Activated naive CD8-positive, alpha-beta T cell treated with anti-CD3 and anti-CD28 coated beads for 36 hours (primary cell): ENCODE measurements around the gene GMDS. TPM values are rescaled to one million over a fixed set of nuclear protein-coding genes. Genes with fewer than 3 reads are reported as not detected.

Experiments used
- DNase-seq: peaks from one replicate; pipeline ENCODE4 v3.0.0; 2021
- H3K27ac Mint-ChIP-seq: one replicate; pipeline ENCODE4 v1.8.0; 2022; ENCODE audit warnings: mild to moderate bottlenecking, moderate library complexity, mixed read lengths
- H3K27me3 Mint-ChIP-seq: one replicate; pipeline ENCODE4 v1.8.0; 2022; ENCODE audit warnings: mild to moderate bottlenecking, mixed read lengths
- H3K36me3 Mint-ChIP-seq: one replicate; pipeline ENCODE4 v1.8.0; 2021; ENCODE audit warnings: mild to moderate bottlenecking, mixed read lengths
- H3K4me1 Mint-ChIP-seq: one replicate; pipeline ENCODE4 v1.8.0; 2021; ENCODE audit warnings: mixed read lengths
- H3K4me3 Mint-ChIP-seq: one replicate; pipeline ENCODE4 v1.8.0; 2022; ENCODE audit warnings: mild to moderate bottlenecking, moderate library complexity, mixed read lengths
- H3K9me3 Mint-ChIP-seq: one replicate; pipeline ENCODE4 v1.8.0; 2022; ENCODE audit warnings: mixed read lengths
- total RNA-seq, 2 experiments: library from RNA; stranded (reverse); gene quantifications; one replicate each; pipeline ENCODE4 v1.2.3, GENCODE V29; 2021

Gene GMDS
- total RNA-seq, 2 experiments from 2014 or later: 34.7 to 38.5 TPM

- no peak overlapping the region for H3K4me3 Mint-ChIP-seq
- no peaks in the 10 kb centered on the region for H3K9me3 Mint-ChIP-seq
- H3K36me3 Mint-ChIP-seq: peaks cover 12% of the 10 kb centered on the region
- no peak for DNase-seq
- no peaks in the 10 kb centered on the region for H3K27me3 Mint-ChIP-seq
- no peak overlapping the region for H3K27ac Mint-ChIP-seq
- H3K4me1 Mint-ChIP-seq: no peaks in the 10 kb centered on the region
Measured at GRCh38 chr6:1724616-1725015, 520.8 kb downstream of the GMDS start.

- Mint-ChIP-seq H3K4me3 (no peak overlapping the region), H3K36me3 (peaks cover 12% of the 10 kb centered on the region), H3K27me3 (no peaks in the 10 kb centered on the region), H3K4me1 (no peaks in the 10 kb centered on the region), H3K27ac (no peak overlapping the region), H3K9me3 (no peaks in the 10 kb centered on the region)
- no peak for DNase-seq
Measured at GRCh38 chr6:1724124-1724523, 521.3 kb downstream of the GMDS start.

DNA sequence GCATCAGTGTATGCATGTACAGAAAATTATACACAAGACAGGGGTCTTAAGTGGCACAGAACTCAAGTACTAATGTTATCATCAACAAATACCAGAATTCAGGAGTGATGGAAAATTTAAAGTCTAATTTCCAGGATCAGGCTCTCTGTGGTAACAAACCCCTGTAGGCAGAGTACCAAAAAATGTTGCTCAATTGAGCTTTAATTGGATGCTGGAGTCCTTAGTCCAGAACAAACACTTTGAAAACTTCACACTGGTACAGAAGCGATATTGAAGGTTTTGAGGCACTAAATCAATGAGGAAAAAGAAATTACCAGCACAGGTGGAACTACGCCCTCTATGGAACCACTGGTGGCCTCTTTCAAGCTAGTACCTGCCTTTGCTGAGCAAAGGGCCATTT is 522.6 kb downstream of the GMDS start:
- Mint-ChIP-seq H3K27me3 (no peaks in the 10 kb centered on the region), H3K36me3 (peaks cover 12% of the 10 kb centered on the region), H3K27ac (no peak overlapping the region), H3K4me1 (no peaks in the 10 kb centered on the region), H3K4me3 (no peak overlapping the region), H3K9me3 (no peaks in the 10 kb centered on the region)
- DNase-seq: no peak

DNA sequence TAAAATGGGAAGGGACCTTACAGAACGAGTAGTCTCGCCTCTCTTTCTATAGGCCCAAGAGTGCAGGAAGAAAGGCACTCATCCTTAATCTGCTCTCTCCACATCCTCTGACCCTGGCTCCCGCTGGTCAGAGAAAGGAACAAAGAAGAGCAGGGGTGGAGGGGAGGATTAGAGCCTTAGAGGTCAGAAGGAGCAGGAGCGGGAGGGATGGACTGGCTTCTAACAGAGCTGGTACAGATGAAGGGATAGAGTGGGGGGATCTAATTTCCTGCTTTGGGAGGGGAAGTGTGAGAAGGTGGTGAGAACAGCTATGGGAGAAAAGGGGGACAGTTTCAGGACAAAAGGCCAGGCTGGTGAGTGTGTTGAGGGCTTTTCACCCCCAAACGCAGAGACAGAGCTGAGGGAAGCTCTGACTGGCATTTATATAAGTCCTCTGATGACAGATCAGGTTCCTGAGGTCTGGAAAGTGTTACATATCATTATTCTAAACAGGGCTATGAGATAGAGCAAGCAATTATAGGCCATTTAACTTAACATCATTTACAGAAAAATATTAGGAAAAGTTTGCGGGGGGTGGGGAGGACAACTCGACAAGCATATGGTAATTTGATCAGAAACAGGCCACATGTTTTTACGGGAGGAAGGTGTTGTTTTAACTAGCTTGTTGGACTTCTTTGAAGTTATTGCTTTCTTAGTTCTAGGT is 524.6 kb downstream of the GMDS start:
- DNase-seq: no peak
- Mint-ChIP-seq H3K4me1 (no peaks in the 10 kb centered on the region), H3K27me3 (no peaks in the 10 kb centered on the region), H3K27ac (no peak overlapping the region), H3K36me3 (peaks cover 9% of the 10 kb centered on the region), H3K4me3 (no peak overlapping the region), H3K9me3 (no peaks in the 10 kb centered on the region)

DNA sequence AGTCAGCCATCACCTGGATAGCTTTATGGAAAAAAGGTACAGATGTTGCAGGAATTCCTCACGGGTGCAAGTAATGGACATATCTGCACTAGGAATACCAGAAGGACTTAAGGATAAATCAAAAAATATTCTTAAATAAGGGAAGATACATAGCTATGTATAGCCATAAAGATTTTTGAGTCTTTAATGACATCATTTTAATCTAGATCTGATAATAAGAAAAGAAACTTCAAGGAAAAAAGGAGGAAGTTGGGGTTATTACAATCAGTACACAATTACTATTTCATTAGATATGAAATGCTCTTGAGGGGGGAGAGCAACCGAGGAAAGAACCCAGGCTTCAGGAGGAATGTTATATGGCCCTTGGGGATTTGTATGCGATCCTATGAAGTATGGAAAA is 525.5 kb downstream of the GMDS start:
- Mint-ChIP-seq H3K4me3 (no peak overlapping the region), H3K27me3 (no peaks in the 10 kb centered on the region), H3K27ac (no peak overlapping the region), H3K4me1 (no peaks in the 10 kb centered on the region), H3K36me3 (peaks cover 5% of the 10 kb centered on the region), H3K9me3 (no peaks in the 10 kb centered on the region)
- DNase-seq: no peak

DNA sequence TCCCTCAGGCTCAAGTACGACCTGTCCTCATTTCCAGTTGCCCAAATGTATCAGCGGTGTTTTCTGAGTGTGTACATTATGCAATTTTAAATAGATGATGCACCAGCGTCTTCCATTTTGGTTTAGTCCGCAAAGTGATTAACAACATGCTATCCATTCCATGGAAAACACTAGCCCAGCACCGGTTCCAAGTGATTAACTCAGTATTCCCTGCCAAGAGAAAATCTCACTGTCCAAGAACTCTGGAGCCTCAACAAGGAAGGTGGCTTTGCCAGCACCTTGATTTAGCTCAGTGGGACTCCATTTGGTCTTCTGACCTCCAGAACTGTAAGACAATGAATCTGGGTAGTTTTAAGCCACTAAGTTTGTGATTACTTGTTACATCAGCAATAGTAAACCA is 528.5 kb downstream of the GMDS start:
- Mint-ChIP-seq H3K36me3 (peaks cover 6% of the 10 kb centered on the region), H3K4me3 (no peak overlapping the region), H3K27me3 (no peaks in the 10 kb centered on the region), H3K27ac (no peak overlapping the region), H3K4me1 (no peaks in the 10 kb centered on the region), H3K9me3 (no peaks in the 10 kb centered on the region)
- no peak for DNase-seq

- H3K9me3 Mint-ChIP-seq: no peaks in the 10 kb centered on the region
- DNase-seq: no peak
- H3K27ac Mint-ChIP-seq: no peak overlapping the region
- peaks cover 6% of the 10 kb centered on the region for H3K36me3 Mint-ChIP-seq
- H3K4me1 Mint-ChIP-seq: no peaks in the 10 kb centered on the region
- H3K27me3 Mint-ChIP-seq: no peaks in the 10 kb centered on the region
- no peak overlapping the region for H3K4me3 Mint-ChIP-seq
Measured at GRCh38 chr6:1716396-1716795, 529.0 kb downstream of the GMDS start.

DNA sequence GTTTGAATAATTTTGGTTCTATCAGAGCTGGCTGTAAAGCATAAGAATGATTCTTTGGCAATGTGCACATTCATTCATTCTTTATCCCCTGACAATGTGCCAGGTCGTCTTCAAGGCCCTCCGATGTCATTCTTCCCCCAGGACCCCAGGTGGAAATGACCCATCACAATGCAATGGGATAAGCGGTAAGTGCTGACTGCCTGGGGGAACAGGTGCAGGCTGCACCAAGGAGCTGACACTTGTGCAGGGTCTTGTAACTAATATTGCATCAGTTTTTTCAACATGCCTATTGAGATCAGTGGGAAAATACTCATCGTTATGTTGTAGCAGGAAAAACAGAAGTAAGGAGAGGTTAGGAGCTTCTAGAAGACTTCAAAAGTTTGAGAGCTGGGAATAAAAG is 530.1 kb downstream of the GMDS start:
- DNase-seq: no peak
- no peak overlapping the region for H3K27ac Mint-ChIP-seq
- H3K9me3 Mint-ChIP-seq: no peaks in the 10 kb centered on the region
- H3K4me1 Mint-ChIP-seq: no peaks in the 10 kb centered on the region
- H3K27me3 Mint-ChIP-seq: no peaks in the 10 kb centered on the region
- peaks cover 6% of the 10 kb centered on the region for H3K36me3 Mint-ChIP-seq
- no peak overlapping the region for H3K4me3 Mint-ChIP-seq

DNA sequence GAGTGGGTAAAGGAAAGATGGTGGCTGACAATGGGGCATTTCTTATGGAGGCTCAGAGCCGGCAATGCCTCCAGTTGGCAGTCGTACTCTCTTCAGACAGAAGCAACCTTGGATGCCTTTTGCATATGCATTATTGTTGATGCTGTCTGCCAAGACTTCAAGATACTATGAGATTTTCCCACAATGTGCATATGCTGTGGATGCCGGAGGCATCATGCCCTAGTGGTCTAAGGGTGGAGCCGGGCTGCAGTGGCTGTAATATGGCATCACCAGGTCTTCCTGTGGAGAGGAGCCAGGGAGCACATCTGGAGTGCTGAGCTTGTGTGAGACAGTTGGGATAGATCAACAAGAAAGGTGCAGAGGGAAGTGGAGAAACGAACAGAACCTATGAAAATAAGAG is 530.8 kb downstream of the GMDS start:
- no peak for DNase-seq
- Mint-ChIP-seq H3K36me3 (peaks cover 6% of the 10 kb centered on the region), H3K27me3 (no peaks in the 10 kb centered on the region), H3K9me3 (no peaks in the 10 kb centered on the region), H3K27ac (no peak overlapping the region), H3K4me3 (no peak overlapping the region), H3K4me1 (no peaks in the 10 kb centered on the region)

DNA sequence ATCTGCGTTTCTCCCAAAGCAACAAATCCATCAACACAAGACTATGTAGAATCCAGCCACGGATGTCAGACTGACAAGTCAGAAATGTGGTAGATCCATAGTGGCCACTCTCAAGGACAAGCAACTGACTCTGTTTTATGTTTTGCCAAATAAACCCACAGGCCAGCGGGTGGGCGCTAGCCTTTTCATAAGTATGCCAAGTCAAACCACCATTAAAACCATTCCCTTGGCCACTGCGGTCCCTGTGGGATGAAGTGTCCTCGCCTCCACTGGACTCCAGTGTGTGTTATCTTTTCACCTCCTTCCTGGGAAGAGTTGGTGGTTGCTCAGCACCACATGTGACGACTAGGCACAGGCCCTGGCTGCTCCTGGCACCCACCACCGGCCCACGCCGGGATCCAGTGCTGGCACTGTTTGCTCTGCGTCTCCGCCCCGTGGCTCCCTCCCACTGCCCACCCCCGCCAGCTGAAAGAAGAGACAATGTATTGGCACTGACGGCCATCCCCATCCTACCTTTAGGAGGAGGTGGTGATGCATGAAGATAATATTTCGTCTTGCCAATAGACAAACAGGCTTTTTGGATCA is 532.3 kb downstream of the GMDS start:
- no peak for DNase-seq
- no peaks in the 10 kb centered on the region for H3K27me3 Mint-ChIP-seq
- H3K4me3 Mint-ChIP-seq: no peak overlapping the region
- peaks cover 6% of the 10 kb centered on the region for H3K36me3 Mint-ChIP-seq
- H3K27ac Mint-ChIP-seq: no peak overlapping the region
- H3K9me3 Mint-ChIP-seq: no peaks in the 10 kb centered on the region
- no peaks in the 10 kb centered on the region for H3K4me1 Mint-ChIP-seq

DNA sequence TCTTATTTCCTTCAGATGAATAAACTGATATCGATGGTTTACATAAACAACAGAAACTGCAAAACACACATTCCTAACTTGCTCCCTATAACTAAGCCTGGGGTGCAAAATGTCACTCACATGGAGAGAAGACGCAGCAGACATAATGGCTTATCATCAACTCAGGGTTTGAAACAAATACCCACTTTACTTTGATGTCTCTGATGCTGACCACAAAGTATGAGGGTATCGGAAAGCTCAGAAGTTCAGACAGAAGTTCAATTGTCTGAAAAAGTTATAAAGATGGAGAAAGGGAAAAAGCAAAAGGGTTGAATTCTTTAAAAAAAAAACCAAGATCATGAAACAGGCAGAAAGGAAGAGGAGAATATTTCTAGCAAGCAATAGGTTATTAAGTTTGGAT is 533.0 kb downstream of the GMDS start:
- no peaks in the 10 kb centered on the region for H3K27me3 Mint-ChIP-seq
- H3K36me3 Mint-ChIP-seq: peaks cover 6% of the 10 kb centered on the region
- H3K9me3 Mint-ChIP-seq: no peaks in the 10 kb centered on the region
- H3K4me3 Mint-ChIP-seq: no peak overlapping the region
- no peaks in the 10 kb centered on the region for H3K4me1 Mint-ChIP-seq
- no peak for DNase-seq
- no peak overlapping the region for H3K27ac Mint-ChIP-seq

DNA sequence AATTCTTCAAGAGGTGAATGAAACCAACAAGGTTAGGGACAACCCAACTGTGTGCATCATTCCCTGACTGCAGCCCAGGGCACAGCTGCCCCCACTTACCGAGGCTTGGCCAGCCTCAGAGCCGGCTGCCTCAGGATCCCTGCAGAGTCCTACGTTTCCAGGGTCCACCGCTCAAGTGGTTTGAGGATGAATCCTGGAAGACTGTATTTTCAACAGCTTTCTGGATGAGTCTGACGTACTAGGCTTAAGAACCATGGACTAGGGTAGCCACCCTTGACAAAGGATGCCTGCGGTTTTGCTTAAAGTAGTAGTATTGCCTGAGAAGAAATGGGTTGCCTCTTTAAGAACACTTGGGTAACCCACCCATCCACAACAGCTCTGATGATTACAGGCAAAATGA is 534.3 kb downstream of the GMDS start:
- no peak overlapping the region for H3K27ac Mint-ChIP-seq
- no peak overlapping the region for H3K4me3 Mint-ChIP-seq
- no peaks in the 10 kb centered on the region for H3K27me3 Mint-ChIP-seq
- H3K4me1 Mint-ChIP-seq: no peaks in the 10 kb centered on the region
- no peaks in the 10 kb centered on the region for H3K9me3 Mint-ChIP-seq
- DNase-seq: no peak
- peaks cover 6% of the 10 kb centered on the region for H3K36me3 Mint-ChIP-seq

DNA sequence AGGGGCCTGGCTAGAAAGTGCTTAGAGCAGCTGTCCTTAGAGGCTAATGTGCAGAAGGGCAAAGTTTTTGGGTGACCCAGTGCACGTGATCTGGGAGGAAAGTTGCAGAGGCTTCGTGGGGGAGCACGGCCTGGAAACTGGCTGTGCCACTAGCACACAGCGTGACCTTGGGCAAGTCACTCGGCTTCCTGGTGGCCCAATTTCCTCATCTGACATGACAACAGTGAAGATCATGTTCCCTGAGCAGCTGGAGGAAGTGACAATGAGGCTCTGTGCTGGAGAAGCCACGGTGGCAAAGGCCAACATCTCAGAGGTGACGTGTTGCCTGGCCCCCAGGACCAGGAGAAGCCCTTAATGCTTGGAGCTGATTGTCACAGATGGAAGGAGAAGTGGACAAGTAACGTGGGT is 536.2 kb downstream of the GMDS start:
- H3K27ac Mint-ChIP-seq: no peak overlapping the region
- no peaks in the 10 kb centered on the region for H3K4me1 Mint-ChIP-seq
- DNase-seq: no peak
- H3K9me3 Mint-ChIP-seq: no peaks in the 10 kb centered on the region
- no peaks in the 10 kb centered on the region for H3K27me3 Mint-ChIP-seq
- H3K4me3 Mint-ChIP-seq: no peak overlapping the region
- H3K36me3 Mint-ChIP-seq: peaks cover 2% of the 10 kb centered on the region

DNA sequence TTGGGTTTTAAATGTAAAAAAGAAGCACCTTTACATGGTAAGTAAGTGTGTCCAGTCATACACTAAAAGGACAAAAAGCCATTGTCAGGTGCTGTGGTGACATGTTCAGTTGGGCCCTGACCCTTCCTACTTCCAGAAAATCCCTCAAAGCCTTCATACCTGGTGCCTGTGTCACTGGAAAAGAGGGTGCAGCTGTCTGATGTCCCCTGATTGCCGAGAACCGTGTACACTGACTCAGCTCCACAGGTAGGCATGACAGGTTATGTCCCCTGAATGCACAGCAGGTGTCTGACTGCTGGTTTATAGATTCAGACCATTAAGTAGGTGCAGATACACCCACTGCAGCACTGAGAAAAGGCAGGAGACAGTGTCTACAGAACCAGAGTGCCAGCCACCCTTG is 536.6 kb downstream of the GMDS start:
- DNase-seq: no peak
- H3K4me3 Mint-ChIP-seq: no peak overlapping the region
- peaks cover 2% of the 10 kb centered on the region for H3K36me3 Mint-ChIP-seq
- no peaks in the 10 kb centered on the region for H3K27me3 Mint-ChIP-seq
- no peak overlapping the region for H3K27ac Mint-ChIP-seq
- no peaks in the 10 kb centered on the region for H3K9me3 Mint-ChIP-seq
- no peaks in the 10 kb centered on the region for H3K4me1 Mint-ChIP-seq

- no peak overlapping the region for H3K4me3 Mint-ChIP-seq
- no peaks in the 10 kb centered on the region for H3K9me3 Mint-ChIP-seq
Measured at GRCh38 chr6:1708122-1708521, 537.3 kb downstream of the GMDS start.

DNA sequence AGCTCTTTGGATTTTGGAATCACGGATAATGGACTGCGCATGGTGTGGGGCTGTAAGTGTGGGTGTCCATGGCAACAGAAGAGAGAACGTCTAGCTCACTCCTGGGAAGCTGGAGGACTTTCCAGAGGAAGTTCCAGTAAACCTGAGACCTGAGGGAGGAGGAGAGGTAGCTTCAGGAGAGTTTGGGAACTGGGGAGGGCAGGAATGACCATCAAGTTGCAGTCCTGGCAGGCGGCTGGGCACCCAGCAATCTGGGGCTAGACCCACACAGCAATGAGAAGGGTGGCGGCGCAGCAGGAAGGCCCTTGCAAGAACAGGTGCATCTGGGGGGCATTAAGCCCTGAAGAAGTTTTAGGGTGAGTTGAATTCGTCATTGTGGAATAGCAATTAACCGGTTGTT is 539.8 kb downstream of the GMDS start:
- Mint-ChIP-seq H3K27me3 (no peaks in the 10 kb centered on the region), H3K27ac (no peak overlapping the region), H3K4me3 (no peak overlapping the region), H3K9me3 (no peaks in the 10 kb centered on the region), H3K4me1 (no peaks in the 10 kb centered on the region), H3K36me3 (peaks cover 2% of the 10 kb centered on the region)
- DNase-seq: no peak

More at GRCh38 chr6:1708122-1708521, 537.3 kb downstream of the GMDS start:
- DNase-seq: no peak
- Mint-ChIP-seq H3K27me3 (no peaks in the 10 kb centered on the region), H3K36me3 (peaks cover 2% of the 10 kb centered on the region), H3K4me1 (no peaks in the 10 kb centered on the region), H3K27ac (no peak overlapping the region)
